ENCODE measurements around the gene MTHFSD.

DNA sequence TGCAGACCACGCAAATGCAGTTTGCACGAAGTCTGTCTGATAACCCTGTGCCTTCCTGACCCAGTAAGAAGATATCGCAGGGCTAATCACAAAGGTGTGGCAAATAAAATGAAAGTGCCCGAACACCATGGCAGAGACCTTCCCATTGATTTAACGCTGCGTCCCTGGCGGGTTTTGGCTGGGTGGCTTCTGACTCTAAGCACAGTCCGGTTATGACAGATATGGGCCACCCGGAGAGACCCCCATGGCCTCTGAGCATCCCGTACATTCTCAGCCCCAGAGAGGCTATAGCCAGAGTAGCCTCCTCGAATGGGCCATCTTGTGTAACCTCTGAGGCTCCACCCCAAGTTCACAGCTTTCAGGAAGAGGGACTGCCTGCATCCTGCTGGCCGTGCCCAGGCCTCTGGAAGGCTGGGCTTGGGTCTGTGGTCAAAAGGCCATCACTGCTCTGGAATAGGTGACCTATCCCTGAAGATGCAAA lies 17.0 kb upstream of the MTHFSD start:
- TF ChIP-seq CTCF (IDR thresholded peaks at IDR 0.05) (no peak), POLR2A (IDR thresholded peaks at IDR 0.05) (no peak)

Measured in right lobe of liver (tissue), 4 donors.